Measurements from ENCODE around the gene DPH5.

- TF ChIP-seq OSR1 (CRISPR knock-in tag; IDR thresholded peaks at IDR 0.05) (no peak), RARB (CRISPR knock-in tag; IDR thresholded peaks at IDR 0.05) (no peak), ARNTL (CRISPR knock-in tag; IDR thresholded peaks at IDR 0.05; ENCODE audit: borderline replicate concordance, low read depth) (no peak), BACH2 (CRISPR knock-in tag; IDR thresholded peaks at IDR 0.05; ENCODE audit: borderline replicate concordance) (no peak), POU6F1 (CRISPR knock-in tag; IDR thresholded peaks at IDR 0.05; ENCODE audit: borderline replicate concordance, low read depth) (no peak), ZFP3 (CRISPR knock-in tag; IDR thresholded peaks at IDR 0.05) (no peak), PATZ1 (CRISPR knock-in tag; IDR thresholded peaks at IDR 0.05; ENCODE audit: borderline replicate concordance) (no peak), CREB5 (CRISPR knock-in tag; IDR thresholded peaks at IDR 0.05; ENCODE audit: low read depth) (no peak), TCF4 (CRISPR knock-in tag; IDR thresholded peaks at IDR 0.05; ENCODE audit: borderline replicate concordance) (no peak), TSHZ2 (CRISPR knock-in tag; IDR thresholded peaks at IDR 0.05) (no peak), ZFP30 (CRISPR knock-in tag; IDR thresholded peaks at IDR 0.05) (no peak), CSRNP3 (CRISPR knock-in tag; IDR thresholded peaks at IDR 0.05) (no peak), CSDC2 (CRISPR knock-in tag; IDR thresholded peaks at IDR 0.05) (no peak)
Observed at GRCh38 chr1:100952104-100952745, 73.4 kb downstream of the DPH5 start.

All from SK-N-SH treated with all-trans-retinoic acid at 6 μM for 48 hours (cell line).